HEK293T (cell line): ENCODE measurements around the gene SRD5A3.

Experiments
- BHLHE40 ChIP-seq: fragments of 450-650 bp; IDR thresholded peaks from 2 replicates; pipeline ENCODE4 v1.6.1; 2016; ENCODE audit warnings: mild to moderate bottlenecking, moderate library complexity, borderline replicate concordance
- FOXA1 ChIP-seq: fragments of 450-650 bp; IDR thresholded peaks from 2 replicates; pipeline ENCODE4 v1.6.1; 2016; ENCODE audit warnings: mild to moderate bottlenecking
- FOXK2 ChIP-seq: fragments of 450-650 bp; IDR thresholded peaks from 2 replicates; pipeline ENCODE4 v1.6.1; 2016; ENCODE audit warnings: mild to moderate bottlenecking
- FOXM1 ChIP-seq: fragments of 450-650 bp; IDR thresholded peaks from 2 replicates; pipeline ENCODE4 v1.6.1; 2017; ENCODE audit warnings: mild to moderate bottlenecking, borderline replicate concordance
- PKNOX1 ChIP-seq: fragments of 450-650 bp; IDR thresholded peaks from 2 replicates; pipeline ENCODE4 v1.6.1; 2016
- SUZ12 ChIP-seq: fragments of 450-650 bp; IDR thresholded peaks from 2 replicates; pipeline ENCODE4 v1.6.1; 2016; ENCODE audit warnings: mild to moderate bottlenecking
- TARDBP ChIP-seq: fragments of 450-650 bp; IDR thresholded peaks from 2 replicates; pipeline ENCODE4 v1.6.1; 2016
- ZNF384 ChIP-seq: fragments of 450-650 bp; IDR thresholded peaks from 2 replicates; pipeline ENCODE4 v1.6.1; 2016

GRCh38 chr4:55321707-55322264 lies 24.3 kb upstream of the SRD5A3 start:
- TF ChIP-seq FOXK2 = no peak
- TF ChIP-seq ZNF384 = no peak
- no peak for TF ChIP-seq FOXM1
- TF ChIP-seq SUZ12 = no peak
- no peak for TF ChIP-seq BHLHE40
- TF ChIP-seq PKNOX1 = no peak
- TF ChIP-seq FOXA1 = no peak
- TF ChIP-seq TARDBP = no peak
